ENCODE results near the gene TBCK.

DNA sequence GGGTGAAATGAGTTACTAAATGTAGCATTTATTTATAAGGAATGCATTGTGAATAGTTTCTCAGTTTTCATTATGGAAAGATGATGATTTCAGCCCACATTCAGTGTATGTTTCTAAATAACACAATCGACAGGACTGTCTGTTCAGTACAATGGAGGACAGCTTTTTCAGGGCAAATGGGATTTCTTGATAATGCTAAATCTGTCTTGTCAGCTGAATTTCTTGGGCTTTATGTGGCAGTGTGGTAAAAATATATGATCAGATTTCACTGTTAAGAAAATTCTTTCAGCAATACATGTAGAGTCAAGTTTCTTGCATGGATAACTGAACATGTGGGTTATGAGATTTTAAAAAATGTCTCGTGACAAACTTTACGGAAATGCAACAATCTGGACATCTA, 269.9 kb downstream of the TBCK start:
- TF ChIP-seq, protein P1, sequence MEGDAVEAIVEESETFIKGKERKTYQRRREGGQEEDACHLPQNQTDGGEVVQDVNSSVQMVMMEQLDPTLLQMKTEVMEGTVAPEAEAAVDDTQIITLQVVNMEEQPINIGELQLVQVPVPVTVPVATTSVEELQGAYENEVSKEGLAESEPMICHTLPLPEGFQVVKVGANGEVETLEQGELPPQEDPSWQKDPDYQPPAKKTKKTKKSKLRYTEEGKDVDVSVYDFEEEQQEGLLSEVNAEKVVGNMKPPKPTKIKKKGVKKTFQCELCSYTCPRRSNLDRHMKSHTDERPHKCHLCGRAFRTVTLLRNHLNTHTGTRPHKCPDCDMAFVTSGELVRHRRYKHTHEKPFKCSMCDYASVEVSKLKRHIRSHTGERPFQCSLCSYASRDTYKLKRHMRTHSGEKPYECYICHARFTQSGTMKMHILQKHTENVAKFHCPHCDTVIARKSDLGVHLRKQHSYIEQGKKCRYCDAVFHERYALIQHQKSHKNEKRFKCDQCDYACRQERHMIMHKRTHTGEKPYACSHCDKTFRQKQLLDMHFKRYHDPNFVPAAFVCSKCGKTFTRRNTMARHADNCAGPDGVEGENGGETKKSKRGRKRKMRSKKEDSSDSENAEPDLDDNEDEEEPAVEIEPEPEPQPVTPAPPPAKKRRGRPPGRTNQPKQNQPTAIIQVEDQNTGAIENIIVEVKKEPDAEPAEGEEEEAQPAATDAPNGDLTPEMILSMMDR (IDR thresholded peaks at IDR 0.05; ENCODE audit: low read length): no peak
- no peak for TF ChIP-seq EZH2 (optimal IDR thresholded peaks at IDR 0.05; ENCODE audit: low read depth, low read length)

Measured in MM.1S (cell line).